HCT116 (cell line): ENCODE results near the gene DR1. TPM values are rescaled to one million over a fixed set of nuclear protein-coding genes. Genes with fewer than 3 reads are reported as not detected.

Source experiments
- ATAC-seq: fragments of 200-7000 bp; cut with Tn5 transposase; 2 replicates; pipeline ENCODE4 v1.9.1; 2020; ENCODE audit warnings: mild to moderate bottlenecking, moderate library complexity
- BruUV-seq: library from RNA; stranded (reverse); fragments of 400-500 nt; replicated peaks from 2 replicates; lab custom pipeline; 2021; lab: Mats Ljungman, UMichigan
- CTCF ChIA-PET: fragments of 300-600 bp; sonication (Branson Sonifier 250); formaldehyde crosslinking; loops from one replicate; lab custom pipeline; 2021; ENCODE audit warnings: antibody characterized with exemption; lab: Charles Lee
- POLR2A ChIA-PET: fragments of 300-600, 350-600 bp; sonication (Branson Sonifier 250); formaldehyde crosslinking; loops from one replicate; lab custom pipeline; 2021; ENCODE audit warnings: antibody characterized with exemption; lab: Charles Lee
- RAD21 ChIA-PET, 2 experiments: fragments of 300-600 bp; sonication (Branson Sonifier 250); formaldehyde crosslinking; loops; one replicate each; lab custom pipeline; 2023; ENCODE audit warnings: low total read pairs in 2 of 2; ENCODE audit not compliant: uncharacterized antibody in 2 of 2, unreplicated experiment in 2 of 2, low non-redundant PET in 1 of 2; lab: Charles Lee
- DNase-seq: peaks from one replicate; pipeline ENCODE4 v3.0.0-alpha.2; 2010; ENCODE audit warnings: low read depth, low spot score
- H2AFZ ChIP-seq: fragments of 200-600 bp; shearing (Covaris generic), sonication (generic); 2 replicates; pipeline ENCODE4 v1.6.1; 2017; ENCODE audit warnings: low read depth, mixed run types, mixed read lengths, antibody characterized with exemption, low read length; ENCODE audit not compliant: poor library complexity, severe bottlenecking
- H3K27ac ChIP-seq: 2 replicates; pipeline ENCODE4 v1.5.1; 2012; ENCODE audit warnings: low read depth, low read length
- H3K27me3 ChIP-seq: fragments of 200-600 bp; sonication (generic); 2 replicates; pipeline ENCODE4 v1.6.1; 2016; ENCODE audit warnings: mixed run types, low read length, mixed read lengths; ENCODE audit not compliant: insufficient read depth
- H3K36me3 ChIP-seq, 2 experiments: fragments of 200-500 bp in 1 of 2; fragments of 200-600 bp in 1 of 2; sonication (Bioruptor generic) in 1 of 2; sonication (generic) in 1 of 2; 2 replicates each; pipeline versions ENCODE4 v1.5.1 to v1.6.1; 2014 to 2016; ENCODE audit warnings: low read length in 2 of 2, inconsistent platforms in 1 of 2, mixed read lengths in 1 of 2, mixed run types in 1 of 2; ENCODE audit not compliant: insufficient read depth in 2 of 2, control insufficient read depth in 1 of 2
- H3K4me1 ChIP-seq, 2 experiments: fragments of 200-600 bp in 1 of 2; sonication (generic) in 1 of 2; 2 replicates each; pipeline versions ENCODE4 v1.5.1 to v1.6.1; 2012 to 2017; ENCODE audit warnings: low read length in 2 of 2, inconsistent platforms in 1 of 2, mild to moderate bottlenecking in 1 of 2, mixed read lengths in 1 of 2, mixed run types in 1 of 2, moderate library complexity in 1 of 2; ENCODE audit not compliant: insufficient read depth in 2 of 2, control insufficient read depth in 1 of 2
- H3K4me2 ChIP-seq: fragments of 200-600 bp; sonication (generic); 2 replicates; pipeline ENCODE4 v1.6.1; 2017; ENCODE audit warnings: mixed run types, low read length, mixed read lengths
- H3K4me3 ChIP-seq, 2 experiments: fragments of 200-600 bp in 1 of 2; sonication (generic) in 1 of 2; replicated peaks in 1 of 2; 2 replicates each; pipeline ENCODE4 v1.5.1; 2011 to 2016; ENCODE audit warnings: low read length in 2 of 2, control low read depth in 1 of 2, low read depth in 1 of 2, mild to moderate bottlenecking in 1 of 2, mixed read lengths in 1 of 2, mixed run types in 1 of 2
- H3K79me2 ChIP-seq: fragments of 200-600 bp; sonication (generic); 2 replicates; pipeline ENCODE4 v1.6.1; 2017; ENCODE audit warnings: mild to moderate bottlenecking, mixed run types, low read length, moderate library complexity, mixed read lengths; ENCODE audit not compliant: insufficient read depth
- H3K9ac ChIP-seq: fragments of 200-600 bp; sonication (generic); 2 replicates; pipeline ENCODE4 v1.6.1; 2016; ENCODE audit warnings: low read length, mixed read lengths
- H3K9me2 ChIP-seq: fragments of 200-600 bp; sonication (generic), shearing (Covaris generic); 2 replicates; pipeline ENCODE4 v1.6.1; 2017; ENCODE audit warnings: mixed run types, mild to moderate bottlenecking, moderate library complexity; ENCODE audit not compliant: insufficient read depth
- H3K9me3 ChIP-seq, 2 experiments: fragments of 200-500 bp in 1 of 2; fragments of 200-600 bp in 1 of 2; sonication (Bioruptor generic) in 1 of 2; sonication (generic) in 1 of 2; 2 replicates each; pipeline ENCODE4 v1.6.1; 2014 to 2017; ENCODE audit warnings: low read length in 2 of 2, mixed read lengths in 2 of 2, inconsistent platforms in 1 of 2, low read depth in 1 of 2, mild to moderate bottlenecking in 1 of 2, mixed run types in 1 of 2, moderate library complexity in 1 of 2; ENCODE audit not compliant: control insufficient read depth in 1 of 2, insufficient read depth in 1 of 2
- H4K20me1 ChIP-seq: fragments of 200-600 bp; sonication (generic), shearing (Covaris generic); 2 replicates; pipeline ENCODE4 v1.6.1; 2017; ENCODE audit warnings: mixed run types, mild to moderate bottlenecking, moderate library complexity; ENCODE audit not compliant: insufficient read depth
- ATF3 ChIP-seq: IDR thresholded peaks from 2 replicates; pipeline ENCODE4 v1.6.1; 2012
- CEBPB ChIP-seq: IDR thresholded peaks from 2 replicates; pipeline ENCODE4 v1.6.1; 2012; ENCODE audit warnings: low read depth
- EGR1 ChIP-seq: IDR thresholded peaks from 2 replicates; pipeline ENCODE4 v1.6.1; 2012; ENCODE audit warnings: low read depth
- ELF1 ChIP-seq: IDR thresholded peaks from 2 replicates; pipeline ENCODE4 v1.6.1; 2012; ENCODE audit warnings: low read depth, borderline replicate concordance
- FOSL1 ChIP-seq: IDR thresholded peaks from 2 replicates; pipeline ENCODE4 v1.6.1; 2012; ENCODE audit warnings: low read depth
- POLR2AphosphoS5 ChIP-seq: IDR thresholded peaks from 2 replicates; pipeline ENCODE4 v1.6.1; 2011; ENCODE audit warnings: mild to moderate bottlenecking, low read depth, low read length, moderate library complexity
- RAD21 ChIP-seq: IDR thresholded peaks from 2 replicates; pipeline ENCODE4 v1.6.1; 2012; ENCODE audit warnings: low read depth, mild to moderate bottlenecking
- REST ChIP-seq: IDR thresholded peaks from 2 replicates; pipeline ENCODE4 v1.6.1; 2012; ENCODE audit warnings: low read depth
- SIN3A ChIP-seq: IDR thresholded peaks from 2 replicates; pipeline ENCODE4 v1.6.1; 2012; ENCODE audit warnings: low read depth
- SRF ChIP-seq: IDR thresholded peaks from 2 replicates; pipeline ENCODE4 v1.6.1; 2012; ENCODE audit warnings: low read depth
- TCF7L2 ChIP-seq: IDR thresholded peaks from 2 replicates; pipeline ENCODE4 v1.7.0; 2011; ENCODE audit warnings: borderline replicate concordance, inconsistent platforms; ENCODE audit not compliant: insufficient read depth, insufficient read length; ENCODE audit errors: extremely low read depth
- YY1 ChIP-seq: IDR thresholded peaks from 2 replicates; pipeline ENCODE4 v1.6.1; 2011; ENCODE audit warnings: low read length, low read depth, moderate library complexity, mild to moderate bottlenecking; ENCODE audit not compliant: insufficient replicate concordance; ENCODE audit errors: extremely low read depth
- ZFX ChIP-seq: fragments of 450-650 bp; IDR thresholded peaks from 2 replicates; pipeline ENCODE4 v1.6.1; 2017
- intact Hi-C: fragments of 100-400 bp; cut with micrococcal nuclease; formaldehyde crosslinking; loops from 2 replicates; pipeline ENCODE4 v1.10.0; 2022
- total RNA-seq: library from RNA; stranded (reverse); gene quantifications from one replicate; pipeline ENCODE4 v1.2.1, GENCODE V29; 2021; ENCODE audit not compliant: unreplicated experiment

The DR1 gene
- total RNA-seq, 1 experiment from 2014 or later: 73.8 TPM

- no peak for ATAC-seq
- DNase-seq: no peak
- Histone ChIP-seq H3K9me2 (no peaks in the 10 kb centered on the region), H3K4me2 (peak overlapping the region; percentile 27; the same call in 1 of the 2 replicates), H3K4me1 (peaks cover 7 to 39% of the 10 kb centered on the region in 2 experiments), H3K27ac (no peak overlapping the region), H3K4me3 (peak overlapping the region; percentile 80 to 87; a peak in 2 of 4 replicates), H2AFZ (no peak overlapping the region), H3K79me2 (peaks cover 61% of the 10 kb centered on the region), H4K20me1 (peaks cover 9% of the 10 kb centered on the region; the same call in 1 of the 2 replicates), H3K9ac (no peak overlapping the region), H3K27me3 (no peaks in the 10 kb centered on the region), H3K9me3 (no peaks in the 10 kb centered on the region), H3K36me3 (no peaks in the 10 kb centered on the region)
- ChIA-PET RAD21 (interaction anchor here in 1 of 2 experiments (0.9 kb wide), 1 partner anchor 24 kb away, joined by 4 read pairs; no protein-coding TSS in a partner anchor), CTCF (interaction anchor here (1.2 to 1.5 kb wide), 2 partner anchors 40 to 470 kb away, joined by 4 read pairs; no protein-coding TSS in a partner anchor), POLR2A (interaction anchor here (1.0 to 1.6 kb wide), 4 partner anchors 20 to 68 kb away, joined by 3 to 6 read pairs (median 3); no protein-coding TSS in a partner anchor)
- intact Hi-C loops: no loop called here
- BruUV-seq: no TSS peak
- TF ChIP-seq CEBPB (no peak), ELF1 (no peak), ZFX (no peak), YY1 (no peak), ATF3 (no peak)
Measured at GRCh38 chr1:93344484-93344883, 1.2 kb upstream of the DR1 start.

GRCh38 chr1:93344886-93345632 is 648 bp upstream of the DR1 start:
- Histone ChIP-seq H3K79me2 (peaks cover 67% of the 10 kb centered on the region), H2AFZ (no peak overlapping the region), H3K4me3 (peak overlapping the region; percentile 80 to 87), H3K36me3 (no peaks in the 10 kb centered on the region; a peak in 1 of 4 replicates), H3K4me2 (peak overlapping the region; percentile 83), H3K9ac (peak overlapping the region; percentile 94), H3K27me3 (no peaks in the 10 kb centered on the region), H3K4me1 (peaks cover 7 to 37% of the 10 kb centered on the region in 2 experiments)
- DNase-seq: no peak
- ChIA-PET CTCF (interaction anchor here (0.7 to 1.5 kb wide), 3 partner anchors 15 to 469 kb away, joined by 3 to 4 read pairs (median 4); no protein-coding TSS in a partner anchor), RAD21 (interaction anchor here in 1 of 2 experiments (0.9 kb wide), 1 partner anchor 24 kb away, joined by 4 read pairs; no protein-coding TSS in a partner anchor)
- intact Hi-C loops: no loop called here
- no peak for TF ChIP-seq EGR1
- TF ChIP-seq TCF7L2: no peak
- TF ChIP-seq REST: no peak
- TF ChIP-seq SRF: no peak
- TF ChIP-seq POLR2AphosphoS5: no peak
- no peak for TF ChIP-seq FOSL1
- no peak for TF ChIP-seq RAD21
- TF ChIP-seq ATF3: no peak
- TF ChIP-seq SIN3A: no peak
- TF ChIP-seq, all 23 proteins: peak for 0
- BruUV-seq: TSS peak; percentile 85
- Histone ChIP-seq H4K20me1 (peaks cover 9% of the 10 kb centered on the region; the same call in 1 of the 2 replicates), H3K27ac (peak overlapping the region; percentile 95), H3K9me3 (no peaks in the 10 kb centered on the region), H3K9me2 (no peaks in the 10 kb centered on the region)
- POLR2A ChIA-PET: interaction anchor here (0.7 to 1.6 kb wide), 6 partner anchors 9 to 69 kb away, joined by 3 to 6 read pairs (median 3); no protein-coding TSS in a partner anchor
- peak; percentile 24 for ATAC-seq
